Measurements from ENCODE around the gene UBE2G2.

The UBE2G2 gene

DNA sequence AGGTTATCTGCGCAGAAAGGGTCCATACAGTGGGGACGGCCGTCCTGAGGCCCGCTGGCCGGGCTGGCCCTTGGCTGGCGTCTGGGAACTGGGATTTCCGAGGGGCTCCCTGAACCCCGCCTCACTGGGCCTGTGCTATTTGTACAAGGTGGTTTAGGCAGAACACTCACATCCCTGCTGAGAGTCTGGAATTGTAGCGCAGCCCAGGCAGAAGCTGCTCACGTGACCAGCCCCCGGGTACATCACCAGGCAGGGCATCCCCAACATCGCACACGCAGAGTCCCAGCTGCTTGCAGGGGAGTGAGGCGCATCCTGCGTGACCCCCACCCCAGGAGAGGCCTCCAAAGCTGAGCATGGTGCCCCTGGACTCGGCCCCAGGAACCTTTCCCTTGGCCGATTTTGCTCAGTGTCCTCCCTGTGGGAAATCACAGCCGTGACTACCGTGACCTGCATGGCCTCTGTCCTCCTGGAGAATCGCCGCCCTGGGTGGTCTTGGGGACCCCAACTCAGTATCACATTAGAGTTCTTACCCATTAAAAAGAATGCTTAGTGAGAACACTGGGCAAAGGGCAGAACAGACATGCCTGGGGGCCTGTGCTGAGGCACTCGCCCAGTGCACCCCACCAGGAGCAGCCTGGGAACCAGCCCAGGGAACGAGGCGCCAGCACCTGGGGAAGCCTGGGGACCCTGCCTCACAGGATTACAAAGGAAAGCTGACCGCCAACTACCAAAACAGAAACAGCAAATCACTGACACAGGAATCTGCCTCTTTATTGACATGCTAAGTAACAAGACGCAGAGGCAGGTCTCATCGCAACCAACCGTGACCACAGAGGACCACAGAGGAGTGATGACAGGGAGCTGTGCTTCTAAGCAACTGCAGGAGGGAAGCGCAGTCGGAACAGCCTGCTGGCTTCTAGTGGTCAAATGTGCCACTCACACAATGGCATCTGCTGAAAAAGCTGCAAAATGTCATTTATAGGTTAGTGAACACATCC, 33.5 kb downstream of the UBE2G2 start:
- TF ChIP-seq, protein P1, sequence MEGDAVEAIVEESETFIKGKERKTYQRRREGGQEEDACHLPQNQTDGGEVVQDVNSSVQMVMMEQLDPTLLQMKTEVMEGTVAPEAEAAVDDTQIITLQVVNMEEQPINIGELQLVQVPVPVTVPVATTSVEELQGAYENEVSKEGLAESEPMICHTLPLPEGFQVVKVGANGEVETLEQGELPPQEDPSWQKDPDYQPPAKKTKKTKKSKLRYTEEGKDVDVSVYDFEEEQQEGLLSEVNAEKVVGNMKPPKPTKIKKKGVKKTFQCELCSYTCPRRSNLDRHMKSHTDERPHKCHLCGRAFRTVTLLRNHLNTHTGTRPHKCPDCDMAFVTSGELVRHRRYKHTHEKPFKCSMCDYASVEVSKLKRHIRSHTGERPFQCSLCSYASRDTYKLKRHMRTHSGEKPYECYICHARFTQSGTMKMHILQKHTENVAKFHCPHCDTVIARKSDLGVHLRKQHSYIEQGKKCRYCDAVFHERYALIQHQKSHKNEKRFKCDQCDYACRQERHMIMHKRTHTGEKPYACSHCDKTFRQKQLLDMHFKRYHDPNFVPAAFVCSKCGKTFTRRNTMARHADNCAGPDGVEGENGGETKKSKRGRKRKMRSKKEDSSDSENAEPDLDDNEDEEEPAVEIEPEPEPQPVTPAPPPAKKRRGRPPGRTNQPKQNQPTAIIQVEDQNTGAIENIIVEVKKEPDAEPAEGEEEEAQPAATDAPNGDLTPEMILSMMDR (IDR thresholded peaks at IDR 0.05; ENCODE audit: unreplicated experiment in 3 of 3): no peak
- H3K9me3 Mint-ChIP-seq: no peaks in the 10 kb centered on the region
- H3K4me3 Mint-ChIP-seq: peak overlapping the region in 1 of 3 experiments; percentile 1
- H3K4me1 Mint-ChIP-seq: peaks cover 26% of the 10 kb centered on the region
- peak overlapping the region in 1 of 3 experiments; percentile 24 for H3K27ac Mint-ChIP-seq
- peaks cover 30% of the 10 kb centered on the region for H3K36me3 Mint-ChIP-seq (ENCODE audit: low read depth)
- H3K27me3 Mint-ChIP-seq (ENCODE audit: low read depth): no peaks in the 10 kb centered on the region

DNA sequence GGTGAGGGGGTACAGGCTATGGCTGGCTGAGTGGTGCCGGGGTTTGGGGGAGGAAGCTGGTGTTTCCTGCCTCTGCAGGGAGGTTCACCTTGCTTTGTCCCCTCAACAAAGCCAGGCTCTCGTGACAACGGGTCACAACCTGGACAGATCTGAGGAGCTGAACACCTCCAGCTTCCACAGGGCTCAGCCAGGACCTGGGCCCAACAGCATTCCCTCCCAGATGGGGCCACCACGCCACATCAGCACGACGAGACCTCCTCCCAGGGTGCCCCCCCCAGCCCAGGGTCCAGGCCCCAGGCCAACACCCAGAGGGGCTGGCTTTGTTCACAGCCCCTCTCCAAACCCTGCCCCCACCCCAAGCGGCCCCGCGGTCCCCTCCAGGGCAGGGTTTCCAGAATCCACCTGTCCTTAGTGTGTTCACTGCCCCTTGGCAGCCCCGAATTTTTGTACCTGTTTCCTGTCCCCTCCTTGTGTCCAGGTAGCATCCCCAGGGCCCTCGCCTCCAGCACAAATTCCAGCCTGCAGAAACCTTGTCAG, 34.7 kb downstream of the UBE2G2 start:
- Mint-ChIP-seq H3K27me3 (ENCODE audit: low read depth) (no peaks in the 10 kb centered on the region), H3K4me1 (peaks cover 13% of the 10 kb centered on the region), H3K36me3 (ENCODE audit: low read depth) (peaks cover 22% of the 10 kb centered on the region), H3K4me3 (no peak overlapping the region), H3K9me3 (no peaks in the 10 kb centered on the region), H3K27ac (no peak overlapping the region)
- TF ChIP-seq, protein P1 (IDR thresholded peaks at IDR 0.05; ENCODE audit: unreplicated experiment in 3 of 3): no peak

DNA sequence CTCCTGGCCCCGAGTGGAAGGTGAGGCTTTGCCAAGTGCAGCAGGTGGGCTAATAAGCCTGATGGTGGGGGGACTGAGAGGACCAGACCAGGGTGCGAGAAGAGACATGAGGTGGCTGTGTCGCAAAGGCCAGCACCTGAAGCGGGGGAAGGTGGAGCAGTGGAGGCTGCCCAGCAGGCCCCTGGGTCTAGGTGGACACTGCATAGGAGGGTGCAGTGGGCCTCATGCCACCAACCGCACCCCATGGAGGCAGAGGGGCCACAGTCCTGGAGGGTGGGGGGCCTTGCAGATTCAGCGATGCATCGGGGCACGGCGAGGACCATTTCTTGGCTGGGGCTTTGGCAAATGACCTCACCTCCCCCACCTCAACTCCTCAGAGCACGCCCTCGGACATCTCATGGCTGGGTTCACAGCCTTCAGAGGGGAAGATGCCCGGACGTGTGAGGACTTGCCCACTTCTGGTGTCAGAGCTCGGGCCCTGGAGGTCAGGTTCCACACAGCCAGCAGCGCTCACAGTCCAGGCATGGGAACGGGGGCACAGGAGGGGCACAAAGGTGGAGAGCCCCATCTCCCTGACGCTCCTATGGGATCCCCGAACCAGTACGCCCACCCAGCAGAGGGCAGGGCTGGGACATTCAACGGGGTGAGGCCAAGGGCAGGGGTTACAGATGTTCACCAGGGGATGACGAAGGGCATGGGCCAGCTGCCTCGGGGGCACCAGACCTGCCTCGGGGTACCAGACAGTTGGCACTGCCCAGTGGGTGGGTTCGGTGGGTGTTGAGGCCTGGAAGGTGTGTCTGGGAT, 35.4 kb downstream of the UBE2G2 start:
- Mint-ChIP-seq H3K36me3 (ENCODE audit: low read depth) (peaks cover 20% of the 10 kb centered on the region), H3K9me3 (no peaks in the 10 kb centered on the region), H3K27me3 (ENCODE audit: low read depth) (no peaks in the 10 kb centered on the region), H3K27ac (peak overlapping the region in 1 of 3 experiments; percentile 37), H3K4me3 (no peak overlapping the region), H3K4me1 (peaks cover 16% of the 10 kb centered on the region)
- TF ChIP-seq, protein P1 (IDR thresholded peaks at IDR 0.05; ENCODE audit: unreplicated experiment in 3 of 3): no peak

DNA sequence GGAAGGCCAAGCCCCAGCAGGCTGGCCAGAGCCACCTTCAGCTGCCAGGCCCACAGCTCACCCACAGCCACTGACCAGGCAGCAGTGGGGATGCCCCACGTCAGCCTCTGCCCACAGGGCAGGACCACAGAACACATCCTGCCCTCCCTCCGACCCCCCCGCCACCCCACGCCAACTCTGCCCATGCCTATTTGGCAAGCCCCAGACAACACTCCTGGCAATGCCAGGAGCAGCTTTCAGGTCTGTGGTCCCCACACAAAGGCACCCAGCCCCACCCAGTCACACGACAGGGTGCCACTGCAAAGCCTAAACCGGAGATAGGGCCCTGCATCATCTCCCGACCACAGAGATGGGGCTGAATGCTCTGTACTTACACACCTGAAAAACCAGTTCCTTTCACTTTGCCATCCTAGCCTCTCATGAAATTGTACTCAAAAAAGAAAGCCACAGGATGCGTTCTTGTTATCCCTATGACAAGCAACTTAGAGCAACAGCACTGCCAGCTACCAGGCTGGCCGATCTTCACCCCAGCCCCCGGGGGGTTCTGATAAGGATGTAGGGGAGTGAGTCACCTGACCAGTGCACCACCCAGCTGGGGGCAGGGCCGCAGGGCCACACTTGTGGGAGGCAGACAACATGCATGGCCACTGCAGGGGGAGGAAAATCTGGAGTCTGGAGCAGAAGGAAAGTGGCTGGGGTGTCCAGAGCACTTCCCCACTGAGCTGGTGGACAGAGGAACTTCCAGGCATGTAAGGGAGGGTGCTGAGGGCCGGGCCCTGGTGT, 36.2 kb downstream of the UBE2G2 start:
- Mint-ChIP-seq H3K27me3 (ENCODE audit: low read depth) (peaks cover under 1% of the 10 kb centered on the region), H3K36me3 (ENCODE audit: low read depth) (peaks cover 13% of the 10 kb centered on the region), H3K4me3 (no peak overlapping the region), H3K4me1 (peaks cover 24% of the 10 kb centered on the region), H3K27ac (peak overlapping the region in 2 of 3 experiments; percentile 30 to 37), H3K9me3 (no peaks in the 10 kb centered on the region)
- TF ChIP-seq, protein P1 (IDR thresholded peaks at IDR 0.05; ENCODE audit: unreplicated experiment in 3 of 3): no peak

Data from nephron (organoid).